Measurements from ENCODE around the gene EPHB2. TPM values are rescaled to one million over a fixed set of nuclear protein-coding genes. Genes with fewer than 3 reads are reported as not detected.

The EPHB2 gene
- total RNA-seq, 2 experiments from 2014 or later: 0.59 TPM; not detected in 1

DNA sequence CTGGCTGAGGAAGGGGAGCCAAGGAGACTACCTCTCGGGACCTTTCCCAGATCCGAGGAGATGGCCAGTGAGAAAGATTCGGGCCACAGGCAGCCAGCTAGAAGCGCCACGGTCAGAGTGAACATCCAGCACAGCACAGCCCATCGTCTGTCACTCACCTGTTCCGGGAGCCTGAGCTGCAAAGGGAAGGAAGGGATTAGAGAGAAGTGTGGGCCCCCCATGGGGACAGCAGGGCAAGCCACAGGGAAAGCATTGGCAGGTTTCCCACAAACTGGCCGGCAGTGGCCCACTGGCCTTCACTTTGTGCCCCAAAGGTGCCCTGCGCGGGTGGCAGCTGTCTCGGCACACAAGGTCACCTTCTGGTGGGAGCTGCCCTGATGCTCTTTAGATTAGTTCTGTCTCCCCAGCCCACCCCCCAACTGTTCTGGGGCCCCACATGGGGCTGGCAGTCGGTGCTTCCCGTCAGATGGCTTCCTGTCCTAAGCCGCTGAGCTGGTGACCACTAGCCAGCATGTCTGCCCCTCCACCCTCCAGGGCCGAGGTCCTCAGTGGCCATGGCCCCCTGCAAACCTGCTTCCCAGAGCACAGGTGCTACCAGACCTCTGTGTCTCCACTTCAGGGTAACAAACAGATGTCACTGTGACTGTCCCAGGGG is 205.3 kb downstream of the EPHB2 start:
- no TSS peak for BruUV-seq (replicated peaks)
- intact Hi-C loops (cut with micrococcal nuclease; ENCODE audit: unreplicated experiment): no loop called here
- Histone ChIP-seq H3K4me3 (ENCODE audit: low read depth, low read length, poor library complexity, severe bottlenecking) (no peak overlapping the region), H2AFZ (ENCODE audit: low read length) (no peak overlapping the region), H3K4me1 (ENCODE audit: insufficient read depth, low read length, poor library complexity, severe bottlenecking) (no peaks in the 10 kb centered on the region), H3K9me3 (ENCODE audit: low read length) (no peaks in the 10 kb centered on the region), H3K9me2 (ENCODE audit: insufficient read depth, low read length) (no peaks in the 10 kb centered on the region), H4K20me1 (ENCODE audit: insufficient read depth, low read length) (no peaks in the 10 kb centered on the region), H3K4me2 (ENCODE audit: low read length) (no peak overlapping the region), H3K27ac (ENCODE audit: low read depth, low read length, poor library complexity, severe bottlenecking) (no peak overlapping the region), H3K36me3 (ENCODE audit: insufficient read depth, low read length) (no peaks in the 10 kb centered on the region), H3K79me2 (ENCODE audit: insufficient read depth, low read depth, low read length) (no peaks in the 10 kb centered on the region)
- POLR2A ChIA-PET: no interaction called here
- no peak for DNase-seq (ENCODE audit: low spot score)
- CTCF ChIA-PET (ENCODE audit: unreplicated experiment): no interaction called here
- TF ChIP-seq EZH2phosphoT487 (IDR thresholded peaks at IDR 0.05; ENCODE audit: borderline replicate concordance, low read depth, low read length) (no peak), CTCF (conservative IDR thresholded peaks at IDR 0.05; ENCODE audit: low read length) (no peak)

- no peak for TF ChIP-seq EZH2phosphoT487 (IDR thresholded peaks at IDR 0.05; ENCODE audit: borderline replicate concordance, low read depth, low read length)
- no peak for TF ChIP-seq CTCF (conservative IDR thresholded peaks at IDR 0.05; ENCODE audit: low read length)
- CTCF ChIA-PET (ENCODE audit: unreplicated experiment): no interaction called here
Observed at GRCh38 chr1:22916471-22916820, 205.8 kb downstream of the EPHB2 start.

GRCh38 chr1:22917989-22918388 is 207.3 kb downstream of the EPHB2 start:
- no peak for TF ChIP-seq EZH2phosphoT487 (IDR thresholded peaks at IDR 0.05; ENCODE audit: borderline replicate concordance, low read depth, low read length)
- TF ChIP-seq CTCF (conservative IDR thresholded peaks at IDR 0.05; ENCODE audit: low read length): no peak
- DNase-seq (ENCODE audit: low spot score): no peak
- Histone ChIP-seq H3K9me3 (ENCODE audit: low read length) (no peaks in the 10 kb centered on the region), H3K9me2 (ENCODE audit: insufficient read depth, low read length) (no peaks in the 10 kb centered on the region), H3K4me1 (ENCODE audit: insufficient read depth, low read length, poor library complexity, severe bottlenecking) (no peaks in the 10 kb centered on the region), H2AFZ (ENCODE audit: low read length) (no peak overlapping the region), H3K27ac (ENCODE audit: low read depth, low read length, poor library complexity, severe bottlenecking) (no peak overlapping the region), H4K20me1 (ENCODE audit: insufficient read depth, low read length) (no peaks in the 10 kb centered on the region), H3K4me3 (ENCODE audit: low read depth, low read length, poor library complexity, severe bottlenecking) (no peak overlapping the region), H3K36me3 (ENCODE audit: insufficient read depth, low read length) (no peaks in the 10 kb centered on the region), H3K4me2 (ENCODE audit: low read length) (no peak overlapping the region), H3K79me2 (ENCODE audit: insufficient read depth, low read depth, low read length) (no peaks in the 10 kb centered on the region)
- no TSS peak for BruUV-seq (replicated peaks)
- intact Hi-C loops (cut with micrococcal nuclease; ENCODE audit: unreplicated experiment): no loop called here
- POLR2A ChIA-PET: interaction anchor here (0.7 kb wide), 1 partner anchor 307 kb away, joined by 3 read pairs; no protein-coding TSS in a partner anchor
- CTCF ChIA-PET (ENCODE audit: unreplicated experiment): no interaction called here

More at GRCh38 chr1:22916471-22916820, 205.8 kb downstream of the EPHB2 start:
- Histone ChIP-seq H3K9me3 (ENCODE audit: low read length) (no peaks in the 10 kb centered on the region), H3K4me2 (ENCODE audit: low read length) (no peak overlapping the region), H3K9me2 (ENCODE audit: insufficient read depth, low read length) (no peaks in the 10 kb centered on the region), H3K36me3 (ENCODE audit: insufficient read depth, low read length) (no peaks in the 10 kb centered on the region), H3K4me1 (ENCODE audit: insufficient read depth, low read length, poor library complexity, severe bottlenecking) (no peaks in the 10 kb centered on the region), H3K79me2 (ENCODE audit: insufficient read depth, low read depth, low read length) (no peaks in the 10 kb centered on the region), H3K4me3 (ENCODE audit: low read depth, low read length, poor library complexity, severe bottlenecking) (no peak overlapping the region), H4K20me1 (ENCODE audit: insufficient read depth, low read length) (no peaks in the 10 kb centered on the region), H2AFZ (ENCODE audit: low read length) (no peak overlapping the region), H3K27ac (ENCODE audit: low read depth, low read length, poor library complexity, severe bottlenecking) (no peak overlapping the region)
- intact Hi-C loops (cut with micrococcal nuclease; ENCODE audit: unreplicated experiment): no loop called here
- POLR2A ChIA-PET: no interaction called here
- no TSS peak for BruUV-seq (replicated peaks)
- DNase-seq (ENCODE audit: low spot score): peak; percentile 12
